GM10248 (cell line): ENCODE data around the gene ASB15.

ENCODE experiments used
- CTCF ChIA-PET: fragments of 300-600 bp; sonication (Branson Sonifier 250); formaldehyde crosslinking; extraction: SDS; loops from one replicate; lab custom pipeline; 2021; ENCODE audit warnings: antibody characterized with exemption; lab: Yijun Ruan, JAX
- POLR2A ChIA-PET: fragments of 350-650 bp; sonication (Branson Sonifier 250); formaldehyde crosslinking; extraction: SDS; loops from one replicate; lab custom pipeline; 2020; ENCODE audit warnings: antibody characterized with exemption; lab: Yijun Ruan, JAX
- DNase-seq: peaks from one replicate; pipeline ENCODE4 v3.0.0; 2012; ENCODE audit errors: extremely low spot score
- CTCF ChIP-seq: IDR thresholded peaks from 2 replicates; pipeline ENCODE4 v1.5.1; 2012; ENCODE audit warnings: mild to moderate bottlenecking, low read depth; ENCODE audit errors: extremely low read depth, missing control alignments, control extremely low read depth

Gene ASB15

GRCh38 chr7:123602648-123603047, 1.0 kb downstream of the ASB15 start:
- DNase-seq, result no peak
- TF ChIP-seq CTCF, result no peak
- ChIA-PET CTCF (interaction anchor here (1.4 kb wide), 1 partner anchor 35 kb away, joined by 3 read pairs; no protein-coding TSS in a partner anchor), POLR2A (no interaction called here)

- POLR2A ChIA-PET, result no interaction called here
- CTCF ChIA-PET, result interaction anchor here (1.5 to 1.7 kb wide), 2 partner anchors 14 to 268 kb away, joined by 4 read pairs; no protein-coding TSS in a partner anchor
- DNase-seq, result no peak
Measured at GRCh38 chr7:123604739-123605138, 3.1 kb downstream of the ASB15 start.

GRCh38 chr7:123607423-123607975, 5.9 kb downstream of the ASB15 start:
- POLR2A ChIA-PET, result no interaction called here
- TF ChIP-seq CTCF, result no peak
- CTCF ChIA-PET, result interaction anchor here (1.1 to 1.4 kb wide), 2 partner anchors 17 to 49 kb away, joined by 3 to 5 read pairs; no protein-coding TSS in a partner anchor
- DNase-seq, result no peak

More at GRCh38 chr7:123604739-123605138, 3.1 kb downstream of the ASB15 start:
- no peak for TF ChIP-seq CTCF

GRCh38 chr7:123608991-123609882, 7.6 kb downstream of the ASB15 start:
- no peak for TF ChIP-seq CTCF
- DNase-seq, result no peak
- CTCF ChIA-PET, result interaction anchor here (2.2 kb wide), 1 partner anchor 16 kb away, joined by 7 read pairs; no protein-coding TSS in a partner anchor
- POLR2A ChIA-PET, result no interaction called here

GRCh38 chr7:123609883-123610239, 8.2 kb downstream of the ASB15 start:
- TF ChIP-seq CTCF, result no peak
- POLR2A ChIA-PET, result no interaction called here

GRCh38 chr7:123612024-123612423, 10.4 kb downstream of the ASB15 start:
- CTCF ChIA-PET, result interaction anchor here (1.1 kb wide), 1 partner anchor 13 kb away, joined by 5 read pairs; no protein-coding TSS in a partner anchor
- POLR2A ChIA-PET, result no interaction called here
- no peak for TF ChIP-seq CTCF
- DNase-seq, result no peak

More at GRCh38 chr7:123609883-123610239, 8.2 kb downstream of the ASB15 start:
- CTCF ChIA-PET, result interaction anchor here (2.2 kb wide), 1 partner anchor 15 kb away, joined by 7 read pairs; no protein-coding TSS in a partner anchor
- DNase-seq, result no peak
